Natural killer cell (primary cell): Measurements from ENCODE around the gene RAD9A. TPM values are rescaled to one million over a fixed set of nuclear protein-coding genes. Genes with fewer than 3 reads are reported as not detected.

Experiments
- ATAC-seq, 3 donors: fragments of 150-1000 bp in 2 of 3; fragments of 200-7000 bp in 1 of 3; cut with Tn5 transposase; 1 replicate in 1 of 3; 2 replicates in 2 of 3; pipeline ENCODE4 v1.10.0; 2021; ENCODE audit warnings: mild to moderate bottlenecking in 2 of 3, moderate library complexity in 2 of 3
- DNase-seq, 2 donors: peaks; one replicate each; pipeline versions ENCODE4 v3.0.0 to v3.0.0-alpha.2; 2013 to 2021; ENCODE audit warnings: mixed read lengths in 1 of 2
- H3K27ac ChIP-seq: one replicate; pipeline ENCODE4 v1.5.1; 2013; ENCODE audit warnings: mild to moderate bottlenecking, low read length
- H3K27me3 ChIP-seq: one replicate; pipeline ENCODE4 v1.6.1; 2013; ENCODE audit warnings: low read length; ENCODE audit not compliant: control insufficient read depth, insufficient read depth
- H3K36me3 ChIP-seq: one replicate; pipeline ENCODE4 v1.6.1; 2013; ENCODE audit warnings: low read length; ENCODE audit not compliant: control insufficient read depth, insufficient read depth
- H3K4me1 ChIP-seq: one replicate; pipeline ENCODE4 v1.6.1; 2013; ENCODE audit warnings: low read length; ENCODE audit not compliant: control insufficient read depth, insufficient read depth
- H3K4me3 ChIP-seq: one replicate; pipeline ENCODE4 v1.5.1; 2013; ENCODE audit warnings: low read length
- H3K9me3 ChIP-seq: one replicate; pipeline ENCODE4 v1.6.1; 2013; ENCODE audit warnings: low read length; ENCODE audit not compliant: control insufficient read depth, insufficient read depth
- H3K27ac Mint-ChIP-seq, 2 donors: one replicate each; pipeline ENCODE4 v1.8.0; 2022; ENCODE audit warnings: mild to moderate bottlenecking in 2 of 2, mixed read lengths in 2 of 2, moderate library complexity in 1 of 2
- H3K27me3 Mint-ChIP-seq, 2 donors: one replicate each; pipeline ENCODE4 v1.8.0; 2022; ENCODE audit warnings: low read depth in 2 of 2, mixed read lengths in 2 of 2
- H3K36me3 Mint-ChIP-seq: one replicate; pipeline ENCODE4 v1.8.0; 2022; ENCODE audit warnings: mixed read lengths
- H3K4me1 Mint-ChIP-seq, 2 donors: one replicate each; pipeline ENCODE4 v1.8.0; 2022; ENCODE audit warnings: mixed read lengths in 2 of 2
- H3K4me3 Mint-ChIP-seq: one replicate; pipeline ENCODE4 v1.8.0; 2022; ENCODE audit warnings: mild to moderate bottlenecking, moderate library complexity, mixed read lengths
- H3K9me3 Mint-ChIP-seq, 2 donors: one replicate each; pipeline ENCODE4 v1.8.0; 2022; ENCODE audit warnings: mixed read lengths in 2 of 2
- CTCF ChIP-seq: fragments of 200-600 bp; IDR thresholded peaks from one replicate; pipeline ENCODE4 v1.8.0; 2022; ENCODE audit warnings: antibody characterized with exemption
- WGBS: methylation state at CpG from one replicate; pipeline ENCODE4 v1.1.7; 2013; ENCODE audit warnings: missing lambda C conversion rate; ENCODE audit not compliant: insufficient coverage; 5-methylcytosine and 5-hydroxymethylcytosine counted together
- intact Hi-C: fragments of 100-400 bp; cut with micrococcal nuclease; formaldehyde crosslinking; loops from one replicate; pipeline ENCODE4 v1.14.2; 2022
- total RNA-seq, 4 donors: library from RNA; stranded (reverse); fragments of 120-200 nt in 1 of 4; gene quantifications; one replicate each; pipeline versions ENCODE4 v1.2.3 to v1.2.4, GENCODE V29; 2013 to 2022

The RAD9A gene
- total RNA-seq, 3 donors from 2014 or later (not counting 1 experiment from before 2014, with no cell fraction given): 30.2 to 47.1 (median 37.3) TPM

GRCh38 chr11:67405196-67405567, 13.4 kb downstream of the RAD9A start:
- Mint-ChIP-seq H3K27ac (peak overlapping the region; percentile 86 to 96), H3K9me3 (no peaks in the 10 kb centered on the region), H3K4me3 (peak overlapping the region; percentile 94), H3K36me3 (no peaks in the 10 kb centered on the region), H3K27me3 (no peaks in the 10 kb centered on the region), H3K4me1 (peaks cover 55 to 75% of the 10 kb centered on the region in 2 donors)
- Histone ChIP-seq H3K27ac (peak overlapping the region; percentile 63), H3K4me3 (peak overlapping the region; percentile 94), H3K27me3 (no peaks in the 10 kb centered on the region), H3K9me3 (no peaks in the 10 kb centered on the region), H3K4me1 (peaks cover 91% of the 10 kb centered on the region), H3K36me3 (peaks cover 33% of the 10 kb centered on the region)
- ATAC-seq: no peak
- intact Hi-C loops: no loop called here
- TF ChIP-seq CTCF: no peak
- DNase-seq: peak in 1 of 2 donors; percentile 49
- 51% methylated on average over 6 of the region's 6 CpGs for WGBS

GRCh38 chr11:67405688-67406339, 14.0 kb downstream of the RAD9A start:
- peak overlapping the region; percentile 86 to 96 for H3K27ac Mint-ChIP-seq
- Histone ChIP-seq H3K4me1 (peaks cover 91% of the 10 kb centered on the region), H3K27ac (peak overlapping the region; percentile 63), H3K27me3 (no peaks in the 10 kb centered on the region), H3K4me3 (peak overlapping the region; percentile 94), H3K9me3 (no peaks in the 10 kb centered on the region), H3K36me3 (peaks cover 29% of the 10 kb centered on the region)
- TF ChIP-seq CTCF: no peak
- H3K36me3 Mint-ChIP-seq: no peaks in the 10 kb centered on the region
- no peaks in the 10 kb centered on the region for H3K9me3 Mint-ChIP-seq
- H3K4me1 Mint-ChIP-seq: peaks cover 55 to 76% of the 10 kb centered on the region in 2 donors
- WGBS: 74% methylated on average over 9 of the region's 9 CpGs
- DNase-seq (no peak), ATAC-seq (no peak)
- no peaks in the 10 kb centered on the region for H3K27me3 Mint-ChIP-seq
- peak overlapping the region; percentile 94 for H3K4me3 Mint-ChIP-seq
- intact Hi-C loops: no loop called here

GRCh38 chr11:67406420-67406968, 14.7 kb downstream of the RAD9A start:
- Histone ChIP-seq H3K27ac (peak overlapping the region; percentile 63), H3K9me3 (no peaks in the 10 kb centered on the region), H3K4me3 (peak overlapping the region; percentile 9), H3K4me1 (peaks cover 94% of the 10 kb centered on the region), H3K27me3 (no peaks in the 10 kb centered on the region), H3K36me3 (peaks cover 29% of the 10 kb centered on the region)
- TF ChIP-seq CTCF: no peak
- H3K27me3 Mint-ChIP-seq: no peaks in the 10 kb centered on the region
- ATAC-seq: no peak
- peak overlapping the region; percentile 86 to 96 for H3K27ac Mint-ChIP-seq
- H3K36me3 Mint-ChIP-seq: no peaks in the 10 kb centered on the region
- H3K4me1 Mint-ChIP-seq: peaks cover 55 to 81% of the 10 kb centered on the region in 2 donors
- no peak for DNase-seq
- WGBS: 72% methylated on average over 18 of the region's 18 CpGs
- intact Hi-C loops: no loop called here
- H3K4me3 Mint-ChIP-seq: peak overlapping the region; percentile 94
- H3K9me3 Mint-ChIP-seq: no peaks in the 10 kb centered on the region
